Islet of Langerhans (tissue), 1 donor: ENCODE results near the gene SMC3.
"Not testable (repeated sequence)": the region's sequence is repeated elsewhere in the genome, so short reads cannot be mapped to it uniquely, and the experiment has no call there.

Experiments used
- FAIRE-seq: peaks from one replicate; lab custom pipeline; 2011; peaks lifted over from hg19 to GRCh38; lab: Jason Lieb, UNC

Gene SMC3

GRCh38 chr10:110591760-110592159 is 24.3 kb downstream of the SMC3 start:
- no peak for FAIRE-seq

- no peak for FAIRE-seq
These were observed 30.0 kb downstream of the SMC3 start for GRCh38 chr10:110597476-110597875.

- peak; percentile 84 for FAIRE-seq
These were observed 33.1 kb downstream of the SMC3 start for GRCh38 chr10:110600487-110601101.

- peak; percentile 58 for FAIRE-seq
These were observed 34.1 kb downstream of the SMC3 start for GRCh38 chr10:110601581-110601980.

GRCh38 chr10:110608087-110608486 is 40.6 kb downstream of the SMC3 start:
- no peak for FAIRE-seq

GRCh38 chr10:110609605-110610004 is 42.1 kb downstream of the SMC3 start:
- FAIRE-seq, result no peak

GRCh38 chr10:110610308-110610774 is 42.8 kb downstream of the SMC3 start:
- peak; percentile 81 for FAIRE-seq

- not testable (repeated sequence) for FAIRE-seq
These were observed 43.3 kb downstream of the SMC3 start for GRCh38 chr10:110610781-110611180.

- no peak for FAIRE-seq
These were observed 44.6 kb downstream of the SMC3 start for GRCh38 chr10:110612087-110612486.

GRCh38 chr10:110612629-110613028 is 45.1 kb downstream of the SMC3 start:
- FAIRE-seq, result no peak

GRCh38 chr10:110613341-110613995 is 46.0 kb downstream of the SMC3 start:
- no peak for FAIRE-seq

- FAIRE-seq, result no peak
These were observed 46.6 kb downstream of the SMC3 start for GRCh38 chr10:110613996-110614495.

GRCh38 chr10:110615057-110615747 is 47.7 kb downstream of the SMC3 start:
- no peak for FAIRE-seq

- FAIRE-seq, result no peak
These were observed 49.1 kb downstream of the SMC3 start for GRCh38 chr10:110616493-110617033.

GRCh38 chr10:110617425-110618229 is 50.1 kb downstream of the SMC3 start:
- no peak for FAIRE-seq

GRCh38 chr10:110618230-110618610 is 50.7 kb downstream of the SMC3 start:
- FAIRE-seq, result no peak

GRCh38 chr10:110619514-110620397 is 52.3 kb downstream of the SMC3 start:
- FAIRE-seq, result no peak

GRCh38 chr10:110620398-110620719 is 52.9 kb downstream of the SMC3 start:
- FAIRE-seq, result no peak

- not testable (repeated sequence) for FAIRE-seq
These were observed 55.8 kb downstream of the SMC3 start for GRCh38 chr10:110623316-110623715.

- no peak for FAIRE-seq
These were observed 57.9 kb downstream of the SMC3 start for GRCh38 chr10:110625356-110625894.
